K562 (cell line): ENCODE measurements around the gene CUTA. TPM values are rescaled to one million over a fixed set of nuclear protein-coding genes. Genes with fewer than 3 reads are reported as not detected.

Experiments used
- ATF4 ChIP-seq: fragments of 450-650 bp; formaldehyde crosslinking; IDR thresholded peaks from 2 replicates; pipeline ENCODE4 v1.4.0; 2022; ENCODE audit warnings: mild to moderate bottlenecking, moderate library complexity
- CCAR2 ChIP-seq: fragments of 200-400 bp; formaldehyde crosslinking; IDR thresholded peaks from 2 replicates; pipeline ENCODE4 v1.6.1; 2017; ENCODE audit warnings: mild to moderate bottlenecking, low read depth, low read length
- ELK3 ChIP-seq: fragments of 450-650 bp; formaldehyde crosslinking; IDR thresholded peaks from 2 replicates; pipeline ENCODE4 v1.4.0; 2020; ENCODE audit warnings: mild to moderate bottlenecking
- GTF2A2 ChIP-seq: IDR thresholded peaks from 2 replicates; pipeline ENCODE4 v1.6.1; 2016; ENCODE audit warnings: mild to moderate bottlenecking, missing genetic modification characterization, missing compliant biosample characterization
- HCFC1 ChIP-seq: IDR thresholded peaks from 2 replicates; pipeline ENCODE4 v1.6.1; 2012; ENCODE audit warnings: low read depth, low read length, improper control_type of control experiment
- HSF4 ChIP-seq: fragments of 250-450 bp; sonication (Bioruptor Pico); IDR thresholded peaks from 2 replicates; pipeline ENCODE4 v2.1.2; 2022; ENCODE audit warnings: mild to moderate bottlenecking, moderate library complexity, borderline replicate concordance
- MTF1 ChIP-seq: fragments of 250-450 bp; sonication (Bioruptor Pico); IDR thresholded peaks from 2 replicates; pipeline ENCODE4 v1.9.0; 2021; ENCODE audit warnings: moderate library complexity, mild to moderate bottlenecking, inconsistent platforms, borderline replicate concordance
- NRF1 ChIP-seq, 2 experiments: fragments of 450-650 bp; IDR thresholded peaks in 1 of 2; conservative IDR thresholded peaks in 1 of 2; 2 replicates each; pipeline ENCODE4 v1.6.1; 2014; ENCODE audit warnings: mild to moderate bottlenecking in 2 of 2
- POLR2AphosphoS2 ChIP-seq: IDR thresholded peaks from 2 replicates; pipeline ENCODE4 v1.6.1; 2012; ENCODE audit warnings: low read length, improper control_type of control experiment
- SMARCB1 ChIP-seq: IDR thresholded peaks from 2 replicates; pipeline ENCODE4 v1.6.1; 2011; ENCODE audit warnings: improper control_type of control experiment, low read depth; ENCODE audit not compliant: insufficient read length
- TCFL5 ChIP-seq: fragments of 250-450 bp; sonication (Bioruptor Pico); conservative IDR thresholded peaks from 2 replicates; pipeline ENCODE4 v1.6.1; 2021; ENCODE audit warnings: mild to moderate bottlenecking, moderate library complexity, matching md5 sums
- XRCC4 ChIP-seq: IDR thresholded peaks from one replicate; pipeline ENCODE4 v1.6.1; 2011; ENCODE audit not compliant: insufficient read depth, insufficient read length; ENCODE audit errors: extremely low read depth
- ZBTB40 ChIP-seq, 2 experiments: fragments of 450-650 bp in 1 of 2; sonication (generic) in 1 of 2; formaldehyde crosslinking in 1 of 2; IDR thresholded peaks; 2 replicates each; pipeline versions ENCODE4 v1.7.1 to v1.9.0; 2016 to 2022; ENCODE audit warnings: inconsistent platforms in 1 of 2, mild to moderate bottlenecking in 1 of 2, missing genetic modification reagents in 1 of 2
- ZBTB43 ChIP-seq: sonication (generic); formaldehyde crosslinking; IDR thresholded peaks from 2 replicates; pipeline ENCODE4 v1.8.0; 2023; ENCODE audit warnings: mild to moderate bottlenecking, missing genetic modification reagents
- polyA plus RNA-seq, 8 experiments: library from polyadenylated mRNA; depleted of rRNA in 4 of 8; stranded (reverse) in 5 of 8; unstranded in 3 of 8; fragments of >200 nt; fragmentation: Nextera tagmentation in 2 of 8; fragmentation: Illumina TruSeq in 1 of 8; extraction: Ambion mirVana in 2 of 8; extraction: Trizol in 1 of 8; gene quantifications; 2 replicates each; pipeline versions ENCODE4 v1.2.1 to v1.2.3, GENCODE V29; 2011 to 2014; ENCODE audit warnings: inconsistent platforms in 1 of 8, missing spikeins in 1 of 8
- total RNA-seq, 7 experiments: library from RNA; depleted of rRNA in 6 of 7; stranded (reverse); fragments of >200 nt in 6 of 7; fragmentation: Illumina TruSeq in 2 of 7; extraction: Trizol in 2 of 7; gene quantifications; 2 replicates each; pipeline versions ENCODE4 v1.2.1 to v1.2.3, GENCODE V29; 2011 to 2021; ENCODE audit warnings: low replicate concordance in 1 of 7

Gene CUTA
- total and polyA plus RNA-seq, 9 of the 15 experiments (the other 6 are each of a cell fraction or from before 2014, with no cell fraction given): 166 to 682 (median 310) TPM

GRCh38 chr6:33454009-33454946, 36.4 kb upstream of the CUTA start, which contains the start of gene ZBTB9 (continued):
- TF ChIP-seq ZBTB40 (IDR thresholded peaks at IDR 0.05): peak; percentile 96
- TF ChIP-seq ZBTB40 (CRISPR knock-in tag; IDR thresholded peaks at IDR 0.05): no peak
- peak; percentile 70 for TF ChIP-seq HCFC1
- no peak for TF ChIP-seq ELK3
- no peak for TF ChIP-seq GTF2A2 (tag)
- TF ChIP-seq HSF4 (CRISPR knock-in tag): 0 out of 2 replicates have a peak, but pooled peaks have one; percentile 14
- TF ChIP-seq POLR2AphosphoS2: peak; percentile 93
- no peak for TF ChIP-seq ZBTB43 (CRISPR knock-in tag)
- no peak for TF ChIP-seq TCFL5
- TF ChIP-seq MTF1 (CRISPR knock-in tag): no peak
- TF ChIP-seq CCAR2: no peak
- TF ChIP-seq NRF1 (conservative IDR thresholded peaks at IDR 0.05 in 1 of 2, IDR thresholded peaks at IDR 0.05 in 1 of 2): peak; percentile 66 to 77
- no peak for TF ChIP-seq XRCC4
- TF ChIP-seq ATF4 (CRISPR knock-in tag): peak; percentile 37; the same call in 1 of the 2 replicates
- no peak for TF ChIP-seq SMARCB1
